ENCODE data around the gene WDR27. TPM values are rescaled to one million over a fixed set of nuclear protein-coding genes. Genes with fewer than 3 reads are reported as not detected.
"Not testable (repeated sequence)": the region's sequence is repeated elsewhere in the genome, so short reads cannot be mapped to it uniquely, and the experiment has no call there.

Gene WDR27
- polyA plus RNA-seq, 2 of the 4 experiments (the other 2 are of a cell fraction), result 18.9 to 36.1 TPM

GRCh38 chr6:169617562-169617961 lies 84.3 kb downstream of the WDR27 start:
- no peak for DNase-seq (ENCODE audit: low read depth in 1 of 2, low spot score in 1 of 2)
- TF ChIP-seq CBX8 (IDR thresholded peaks at IDR 0.05), result no peak
- TF ChIP-seq, protein P1, sequence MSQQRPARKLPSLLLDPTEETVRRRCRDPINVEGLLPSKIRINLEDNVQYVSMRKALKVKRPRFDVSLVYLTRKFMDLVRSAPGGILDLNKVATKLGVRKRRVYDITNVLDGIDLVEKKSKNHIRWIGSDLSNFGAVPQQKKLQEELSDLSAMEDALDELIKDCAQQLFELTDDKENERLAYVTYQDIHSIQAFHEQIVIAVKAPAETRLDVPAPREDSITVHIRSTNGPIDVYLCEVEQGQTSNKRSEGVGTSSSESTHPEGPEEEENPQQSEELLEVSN (IDR thresholded peaks at IDR 0.05; ENCODE audit: borderline replicate concordance, low read depth), result no peak
- no peak for TF ChIP-seq HDAC2 (IDR thresholded peaks at IDR 0.05)
- TF ChIP-seq POLR2AphosphoS2 (conservative IDR thresholded peaks at IDR 0.05; ENCODE audit: low read length), result no peak
- TF ChIP-seq, protein P2, sequence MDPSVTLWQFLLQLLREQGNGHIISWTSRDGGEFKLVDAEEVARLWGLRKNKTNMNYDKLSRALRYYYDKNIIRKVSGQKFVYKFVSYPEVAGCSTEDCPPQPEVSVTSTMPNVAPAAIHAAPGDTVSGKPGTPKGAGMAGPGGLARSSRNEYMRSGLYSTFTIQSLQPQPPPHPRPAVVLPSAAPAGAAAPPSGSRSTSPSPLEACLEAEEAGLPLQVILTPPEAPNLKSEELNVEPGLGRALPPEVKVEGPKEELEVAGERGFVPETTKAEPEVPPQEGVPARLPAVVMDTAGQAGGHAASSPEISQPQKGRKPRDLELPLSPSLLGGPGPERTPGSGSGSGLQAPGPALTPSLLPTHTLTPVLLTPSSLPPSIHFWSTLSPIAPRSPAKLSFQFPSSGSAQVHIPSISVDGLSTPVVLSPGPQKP (IDR thresholded peaks at IDR 0.05; ENCODE audit: low read depth, low read length), result no peak
- no peak for TF ChIP-seq RFX5 (IDR thresholded peaks at IDR 0.05)
- TF ChIP-seq NPAS2 (CRISPR knock-in tag; IDR thresholded peaks at IDR 0.05; ENCODE audit: borderline replicate concordance), result no peak
- TF ChIP-seq, protein P3, sequence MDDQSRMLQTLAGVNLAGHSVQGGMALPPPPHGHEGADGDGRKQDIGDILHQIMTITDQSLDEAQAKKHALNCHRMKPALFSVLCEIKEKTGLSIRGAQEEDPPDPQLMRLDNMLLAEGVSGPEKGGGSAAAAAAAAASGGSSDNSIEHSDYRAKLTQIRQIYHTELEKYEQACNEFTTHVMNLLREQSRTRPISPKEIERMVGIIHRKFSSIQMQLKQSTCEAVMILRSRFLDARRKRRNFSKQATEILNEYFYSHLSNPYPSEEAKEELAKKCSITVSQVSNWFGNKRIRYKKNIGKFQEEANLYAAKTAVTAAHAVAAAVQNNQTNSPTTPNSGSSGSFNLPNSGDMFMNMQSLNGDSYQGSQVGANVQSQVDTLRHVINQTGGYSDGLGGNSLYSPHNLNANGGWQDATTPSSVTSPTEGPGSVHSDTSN (IDR thresholded peaks at IDR 0.05), result no peak
- ChIA-PET CTCF (no interaction called here), POLR2A (no interaction called here)
- no peak for ATAC-seq
- WGBS (ENCODE audit: missing lambda C conversion rate), result 82% methylated on average over 7 of the region's 7 CpGs
- Histone ChIP-seq H3K27ac (no peak overlapping the region), H3K4me1 (peaks cover 27% of the 10 kb centered on the region), H3K4me2 (no peak overlapping the region), H3K9me3 (no peaks in the 10 kb centered on the region), H3K4me3 (no peak overlapping the region)
- FAIRE-seq, result no peak

GRCh38 chr6:169608609-169609008 lies 93.2 kb downstream of the WDR27 start:
- DNase-seq (ENCODE audit: low read depth in 1 of 2, low spot score in 1 of 2); FAIRE-seq; ATAC-seq; H3K9me3 ChIP-seq; H3K27ac ChIP-seq; POLR2A ChIA-PET; H3K4me1 ChIP-seq; CTCF ChIA-PET; H3K4me2 ChIP-seq; H3K4me3 ChIP-seq: not testable (repeated sequence)
- WGBS (ENCODE audit: missing lambda C conversion rate), result 87% methylated on average over 2 of the region's 2 CpGs

DNA sequence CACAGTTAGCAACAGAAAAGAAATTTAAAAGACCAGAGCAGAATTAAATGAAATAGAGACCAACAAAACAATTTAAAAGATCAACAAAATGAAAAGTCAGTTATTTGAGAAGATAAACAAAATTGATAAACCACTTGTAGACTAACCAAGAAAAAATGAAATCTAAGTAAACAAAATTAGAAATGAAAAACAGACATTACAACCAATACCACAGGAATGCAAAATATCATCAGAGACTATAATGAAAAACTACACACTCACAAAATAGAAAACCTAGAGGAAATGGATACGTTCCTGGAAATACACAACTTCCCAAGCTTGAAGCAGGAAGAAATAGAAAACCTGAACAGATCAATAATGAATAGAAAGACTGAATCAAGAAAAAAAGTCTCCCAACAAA lies 97.8 kb downstream of the WDR27 start:
- ChIA-PET POLR2A (no interaction called here), CTCF (no interaction called here)
- H3K4me2 ChIP-seq, result no peak overlapping the region
- H3K9me3 ChIP-seq, result no peaks in the 10 kb centered on the region
- H3K27ac ChIP-seq, result no peak overlapping the region
- FAIRE-seq (no peak), DNase-seq (ENCODE audit: low read depth in 1 of 2, low spot score in 1 of 2) (no peak), ATAC-seq (no peak)
- 80% methylated on average over 1 of the region's 1 CpG for WGBS (ENCODE audit: missing lambda C conversion rate)
- TF ChIP-seq POLR2AphosphoS2 (conservative IDR thresholded peaks at IDR 0.05; ENCODE audit: low read length) (no peak), BHLHE40 (IDR thresholded peaks at IDR 0.05; ENCODE audit: low read depth, low read length) (no peak), ZC3H11A (IDR thresholded peaks at IDR 0.05) (no peak), CHD2 (IDR thresholded peaks at IDR 0.05; ENCODE audit: low read length, partially characterized antibody) (no peak), FOSB (CRISPR knock-in tag; IDR thresholded peaks at IDR 0.05) (no peak), CHD4 (IDR thresholded peaks at IDR 0.05; ENCODE audit: borderline replicate concordance) (no peak), TFCP2L1 (CRISPR knock-in tag; IDR thresholded peaks at IDR 0.05) (no peak), HOXB5 (CRISPR knock-in tag; IDR thresholded peaks at IDR 0.05) (no peak), JUN (IDR thresholded peaks at IDR 0.05) (no peak), RAD21 (conservative IDR thresholded peaks at IDR 0.05 in 1 of 2, IDR thresholded peaks at IDR 0.05 in 1 of 2) (no peak), SREBF2 (IDR thresholded peaks at IDR 0.05) (no peak), ESRRA (IDR thresholded peaks at IDR 0.05; ENCODE audit: borderline replicate concordance, low read length) (no peak), ZFP36 (IDR thresholded peaks at IDR 0.05; ENCODE audit: borderline replicate concordance, partially characterized antibody) (no peak), FOXS1 (CRISPR knock-in tag; IDR thresholded peaks at IDR 0.05) (no peak), EHMT2 (IDR thresholded peaks at IDR 0.05; ENCODE audit: low read depth) (no peak), BCL3 (IDR thresholded peaks at IDR 0.05) (no peak), PHF8 (IDR thresholded peaks at IDR 0.05; ENCODE audit: borderline replicate concordance, low read depth) (no peak), CTCF (IDR thresholded peaks at IDR 0.05) (no peak), FOSL2 (IDR thresholded peaks at IDR 0.05) (no peak), FOSL2 (CRISPR knock-in tag; IDR thresholded peaks at IDR 0.05) (no peak)
- H3K4me3 ChIP-seq, result no peak overlapping the region
- H3K4me1 ChIP-seq, result no peaks in the 10 kb centered on the region

- DNase-seq (ENCODE audit: low read depth in 1 of 2, low spot score in 1 of 2); H3K9me3 ChIP-seq; H3K4me2 ChIP-seq; POLR2A ChIA-PET; ATAC-seq; CTCF ChIA-PET; H3K4me1 ChIP-seq; H3K27ac ChIP-seq; FAIRE-seq; H3K4me3 ChIP-seq: not testable (repeated sequence)
- 77% methylated on average over 1 of the region's 1 CpG for WGBS (ENCODE audit: missing lambda C conversion rate)
These were observed 100.7 kb downstream of the WDR27 start for GRCh38 chr6:169601129-169601528.
